AG04449 (cell line): ENCODE data around the gene KLHL29.

ENCODE experiments used
- CTCF ChIA-PET: fragments of 350-600 bp; formaldehyde crosslinking; extraction: SDS; loops from one replicate; lab custom pipeline; 2021; ENCODE audit warnings: antibody characterized with exemption; lab: Yijun Ruan, JAX
- POLR2A ChIA-PET: fragments of 400-600, 350-600 bp; formaldehyde crosslinking; extraction: SDS; loops from one replicate; lab custom pipeline; 2020; ENCODE audit warnings: antibody characterized with exemption, inconsistent platforms; lab: Yijun Ruan, JAX
- DNase-seq: peaks from one replicate; pipeline ENCODE4 v3.0.0-alpha.2; 2010; ENCODE audit warnings: low read depth, low spot score
- H3K4me3 ChIP-seq: 2 replicates; pipeline ENCODE4 v1.5.1; 2011; ENCODE audit warnings: low read depth, mild to moderate bottlenecking, control low read depth, low read length
- CTCF ChIP-seq: IDR thresholded peaks from one replicate; pipeline ENCODE4 v1.5.1; 2011; ENCODE audit warnings: mild to moderate bottlenecking, moderate library complexity, low read length, control low read depth, inconsistent platforms; ENCODE audit not compliant: insufficient read depth; ENCODE audit errors: missing control alignments

KLHL29 gene

GRCh38 chr2:23513872-23514793 is 129.2 kb downstream of the KLHL29 start:
- ChIA-PET POLR2A (no interaction called here), CTCF (no interaction called here)
- no peak overlapping the region for H3K4me3 ChIP-seq
- no peak for DNase-seq
- no peak for TF ChIP-seq CTCF

- no peak for DNase-seq
- ChIA-PET POLR2A (no interaction called here), CTCF (no interaction called here)
- no peak for TF ChIP-seq CTCF
- no peak overlapping the region for H3K4me3 ChIP-seq
Observed at GRCh38 chr2:23516520-23517256, 131.7 kb downstream of the KLHL29 start.

- ChIA-PET CTCF (interaction anchor here (1.3 kb wide), 1 partner anchor 8 kb away, joined by 6 read pairs; no protein-coding TSS in a partner anchor), POLR2A (no interaction called here)
- no peak overlapping the region for H3K4me3 ChIP-seq
- no peak for DNase-seq
- no peak for TF ChIP-seq CTCF
Observed at GRCh38 chr2:23518481-23519333, 133.7 kb downstream of the KLHL29 start.

- no peak for DNase-seq
- ChIA-PET POLR2A (no interaction called here), CTCF (interaction anchor here (1.3 kb wide), 1 partner anchor 9 kb away, joined by 6 read pairs; no protein-coding TSS in a partner anchor)
- no peak overlapping the region for H3K4me3 ChIP-seq
- TF ChIP-seq CTCF = no peak
Observed at GRCh38 chr2:23519334-23519651, 134.3 kb downstream of the KLHL29 start.

GRCh38 chr2:23520256-23520655 is 135.3 kb downstream of the KLHL29 start:
- no peak overlapping the region for H3K4me3 ChIP-seq
- ChIA-PET CTCF (interaction anchor here (1.3 kb wide), 1 partner anchor 10 kb away, joined by 6 read pairs; no protein-coding TSS in a partner anchor), POLR2A (no interaction called here)
- no peak for TF ChIP-seq CTCF
- DNase-seq = no peak
